HG03558 (cell line): ENCODE data around the gene MGAM2.

ENCODE experiments used
- ATAC-seq: cut with Tn5 transposase; IDR thresholded peaks from one replicate; pipeline ENCODE4 v1.9.1; 2021; ENCODE audit warnings: moderate number of reproducible peaks; ENCODE audit not compliant: unreplicated experiment; ENCODE audit errors: extremely low read depth

MGAM2 gene

DNA sequence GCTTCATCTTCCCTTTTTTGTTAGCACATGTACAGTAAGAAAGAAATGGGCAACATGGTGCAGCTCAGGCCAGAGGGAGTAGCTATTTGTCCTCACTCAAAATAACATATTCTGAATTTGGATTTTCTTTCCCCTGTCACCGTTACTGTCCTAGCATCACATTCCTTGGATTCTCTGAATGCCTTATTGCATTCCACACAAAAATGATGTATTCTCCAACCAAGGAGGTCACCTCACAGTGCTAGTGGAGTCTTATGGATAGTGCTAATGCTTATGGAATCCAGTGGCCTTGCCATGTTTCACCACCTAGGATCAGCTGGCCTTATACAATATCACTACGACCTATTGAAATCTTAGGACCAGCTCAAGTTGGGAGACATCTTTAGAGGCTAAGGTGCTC is 139.2 kb downstream of the MGAM2 start:
- ATAC-seq, result no peak

GRCh38 chr7:142257958-142258357 is 146.4 kb downstream of the MGAM2 start, which contains the start of gene PRSS58:
Gene PRSS58, minus strand, starts transcription at chr7:142258058. Its CDS starts 351 bp downstream, at chr7:142257707.
- ATAC-seq, result no peak

GRCh38 chr7:142263598-142264380 is 152.3 kb downstream of the MGAM2 start:
- no peak for ATAC-seq
